PC-3 (cell line): Measurements from ENCODE around the gene UNK.

Source experiments
- CTCF ChIP-seq: fragments of 300-600 bp; sonication (generic); conservative IDR thresholded peaks from 2 replicates; pipeline ENCODE4 v1.5.1; 2017; ENCODE audit warnings: antibody characterized with exemption, low read depth, mild to moderate bottlenecking, low read length
- EZH2 ChIP-seq: fragments of 300-600 bp; sonication (generic); IDR thresholded peaks from one replicate; pipeline ENCODE4 v1.6.1; 2017; ENCODE audit warnings: antibody characterized with exemption, mild to moderate bottlenecking, low read length; ENCODE audit not compliant: unreplicated experiment
- EZH2phosphoT487 ChIP-seq: fragments of 300-600 bp; sonication (generic); IDR thresholded peaks from 2 replicates; pipeline ENCODE4 v1.6.1; 2018; ENCODE audit warnings: mild to moderate bottlenecking, antibody characterized with exemption, low read length, borderline replicate concordance

GRCh38 chr17:75827308-75828075, 42.9 kb downstream of the UNK start:
- TF ChIP-seq CTCF (peak; percentile 78), EZH2 (no peak), EZH2phosphoT487 (no peak)
